HG02610 (cell line): Measurements from ENCODE around the gene IFNGR1.
"Not testable (repeated sequence)": the region's sequence is repeated elsewhere in the genome, so short reads cannot be mapped to it uniquely, and the experiment has no call there.

Experiments used
- ATAC-seq: cut with Tn5 transposase; IDR thresholded peaks from one replicate; pipeline ENCODE4 v1.9.1; 2021; ENCODE audit warnings: mild to moderate bottlenecking, moderate library complexity; ENCODE audit not compliant: unreplicated experiment

The IFNGR1 gene

GRCh38 chr6:137213813-137214212, 5.4 kb downstream of the IFNGR1 start:
- ATAC-seq: no peak

DNA sequence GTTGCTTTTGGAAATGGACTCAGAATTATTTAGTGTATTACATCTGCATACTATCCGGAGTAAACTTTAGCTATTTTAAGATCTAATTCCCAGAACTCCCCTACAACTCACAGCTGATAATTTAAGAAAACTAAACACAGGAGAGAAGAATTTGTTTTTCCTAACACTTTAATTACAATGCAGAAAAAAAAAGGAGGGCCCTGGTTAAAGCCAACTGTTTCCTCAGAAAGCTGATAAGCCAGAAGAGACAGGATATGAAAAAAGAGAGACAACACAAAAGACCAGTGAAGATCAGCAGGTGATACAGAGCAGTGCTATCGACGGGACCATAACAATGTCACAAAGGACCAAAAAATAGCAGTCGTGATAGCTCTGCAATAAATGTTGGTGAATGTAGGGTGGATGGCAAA, 5.8 kb downstream of the IFNGR1 start:
- ATAC-seq: no peak

- no peak for ATAC-seq
Measured at GRCh38 chr6:137211910-137212309, 7.3 kb downstream of the IFNGR1 start.

DNA sequence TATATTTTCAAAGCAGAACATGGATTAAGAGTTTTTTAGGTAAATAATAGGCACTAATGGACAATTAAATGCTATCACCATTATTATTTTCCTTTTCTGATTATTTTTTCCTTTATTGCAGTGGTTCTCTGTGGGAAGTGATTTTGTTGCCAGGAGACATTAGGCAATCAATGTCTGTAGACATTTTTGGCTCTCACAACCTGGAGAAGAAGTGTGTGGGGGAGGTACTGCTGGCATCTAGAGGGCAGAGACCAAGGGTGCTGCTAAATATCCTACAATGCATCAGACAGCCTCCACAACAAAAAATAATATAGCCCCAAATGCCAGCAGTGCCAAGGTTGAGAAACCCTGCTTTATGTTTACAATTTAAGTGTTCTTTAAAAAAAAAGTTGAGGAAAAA, 8.3 kb downstream of the IFNGR1 start:
- no peak for ATAC-seq

- ATAC-seq: no peak
Measured at GRCh38 chr6:137208279-137208678, 10.9 kb downstream of the IFNGR1 start.

DNA sequence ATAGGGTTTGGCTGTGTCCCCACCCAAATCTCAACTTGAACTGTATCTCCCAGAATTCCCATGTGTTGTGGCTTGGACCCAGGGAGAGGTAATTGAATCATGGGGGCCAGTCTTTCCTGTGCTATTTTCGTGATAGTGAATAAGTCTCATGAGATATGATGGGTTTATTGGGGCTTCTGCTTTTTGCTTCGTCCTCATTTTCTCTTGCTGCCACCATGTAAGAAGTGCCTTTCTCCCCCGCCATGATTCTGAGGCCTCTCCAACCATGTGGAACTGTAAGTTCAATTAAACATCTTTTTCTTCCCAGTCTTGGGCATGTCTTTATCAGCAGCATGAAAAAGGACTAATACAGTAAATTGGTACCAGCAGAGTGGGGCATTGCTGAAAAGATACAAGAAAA, 11.7 kb downstream of the IFNGR1 start:
- ATAC-seq: not testable (repeated sequence)

DNA sequence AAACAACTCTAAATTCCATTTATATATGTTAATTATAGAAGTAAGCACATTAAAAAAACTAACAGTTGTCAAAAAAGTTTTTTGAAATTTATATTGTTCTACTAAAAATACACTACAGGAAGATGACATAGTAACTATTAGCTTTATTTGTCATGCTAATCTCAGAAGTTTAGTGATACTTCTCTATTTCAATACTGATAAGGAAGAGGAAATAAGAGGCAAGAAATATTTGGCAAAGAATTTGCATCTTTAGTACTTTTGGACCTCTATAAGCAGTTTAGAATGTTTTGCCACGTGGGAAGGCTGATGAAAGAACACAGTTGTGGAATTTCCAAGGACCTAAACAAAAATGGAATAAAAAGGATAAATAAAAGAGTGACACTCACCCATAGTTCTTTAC, 12.6 kb downstream of the IFNGR1 start:
- ATAC-seq: no peak

GRCh38 chr6:137203256-137203655, 15.9 kb downstream of the IFNGR1 start:
- no peak for ATAC-seq

DNA sequence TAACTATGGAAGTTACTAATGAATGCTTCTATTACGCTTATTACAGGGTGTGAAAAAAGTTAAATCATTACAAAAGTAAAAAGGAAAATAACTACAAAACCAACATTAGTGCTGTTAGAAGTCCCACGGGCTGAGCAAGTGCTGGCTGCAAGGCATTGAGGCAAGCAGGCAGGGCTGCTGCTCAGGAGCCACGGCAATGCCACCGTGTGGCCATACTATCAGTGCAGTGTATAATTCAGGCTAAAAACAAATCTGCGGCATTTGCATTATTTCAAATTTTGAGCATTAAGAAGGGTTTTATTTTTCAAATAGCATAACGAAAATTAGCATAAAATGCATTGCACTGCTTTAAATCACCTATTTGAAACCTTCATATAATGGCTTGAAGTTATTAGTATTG, 17.1 kb downstream of the IFNGR1 start:
- ATAC-seq: no peak

DNA sequence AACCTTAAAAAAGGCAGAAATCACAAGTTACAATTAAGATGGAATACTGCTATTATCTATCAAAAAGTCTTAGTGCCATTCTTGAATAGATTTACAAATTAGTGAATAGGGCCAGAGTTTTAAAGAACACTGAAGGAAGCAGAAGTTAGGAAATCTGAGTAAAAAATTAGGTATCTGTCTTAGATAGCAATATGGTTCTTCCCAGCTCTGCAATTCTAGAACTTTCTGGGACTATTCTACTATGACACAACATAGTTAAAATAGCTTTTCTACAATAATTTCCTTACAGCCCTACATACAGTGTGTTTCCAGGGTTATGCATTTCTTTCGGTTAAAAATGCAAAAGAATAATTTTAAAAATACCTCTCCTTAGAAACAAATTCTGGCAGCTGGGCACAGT, 18.2 kb downstream of the IFNGR1 start:
- no peak for ATAC-seq

- ATAC-seq: no peak
Measured at GRCh38 chr6:137200288-137200687, 18.9 kb downstream of the IFNGR1 start.

GRCh38 chr6:137197684-137198645, 21.2 kb downstream of the IFNGR1 start:
- no peak for ATAC-seq

DNA sequence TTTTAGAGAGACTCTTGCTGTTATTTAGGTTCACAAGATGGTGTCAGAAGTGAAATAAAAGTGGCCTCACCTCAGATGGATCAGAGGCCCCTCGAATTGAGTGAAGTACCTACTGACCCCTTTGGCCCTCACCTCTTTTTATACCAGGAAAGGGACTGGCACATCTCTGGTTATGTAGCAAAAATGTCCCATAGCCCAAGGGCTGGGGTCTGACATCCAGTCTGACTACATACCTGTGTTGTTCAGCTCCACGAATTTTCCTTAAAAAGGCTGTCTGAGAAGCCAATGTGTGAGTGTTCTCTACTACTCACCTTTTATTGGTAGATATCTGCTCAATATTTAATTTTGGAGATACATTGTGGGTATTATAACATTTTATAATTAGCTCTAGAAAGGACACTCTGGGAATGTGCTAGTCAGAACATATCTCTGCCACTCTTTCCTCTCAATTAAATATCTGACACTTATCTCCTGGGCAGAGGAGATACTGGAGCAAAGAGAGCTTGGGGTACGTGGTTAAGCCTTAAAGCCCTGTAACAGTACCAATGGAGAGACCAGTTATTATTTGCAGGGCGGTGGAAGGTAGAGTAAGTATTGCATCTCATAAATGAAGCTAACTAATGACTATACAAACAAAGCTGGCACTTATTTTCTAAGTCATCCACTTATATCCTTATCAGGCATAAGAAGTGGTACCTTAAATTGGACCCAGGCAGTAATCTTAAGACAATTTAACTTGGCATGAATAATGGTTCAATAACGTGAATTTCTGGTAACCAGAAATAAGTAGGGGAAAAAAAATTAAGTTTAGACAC, 25.7 kb downstream of the IFNGR1 start:
- ATAC-seq: no peak

DNA sequence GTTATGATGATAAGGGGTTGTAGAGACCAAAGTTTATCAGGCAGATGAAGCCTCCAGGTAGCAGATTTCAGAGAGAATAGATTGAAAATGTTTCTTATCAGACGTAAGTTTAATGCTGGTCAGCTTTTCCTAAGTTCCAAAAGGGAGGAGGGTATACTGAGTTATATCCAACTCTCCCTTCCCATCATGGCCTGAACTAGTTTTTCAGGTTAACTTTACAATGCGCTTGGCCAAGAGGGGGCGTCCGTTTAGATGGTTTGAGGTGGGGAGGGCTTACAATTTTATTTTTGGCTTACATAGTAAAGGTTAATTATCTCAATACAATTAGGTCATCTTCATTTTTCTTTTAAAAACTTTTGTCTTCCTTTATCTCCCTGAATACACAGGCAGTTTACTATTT, 26.4 kb downstream of the IFNGR1 start:
- no peak for ATAC-seq

DNA sequence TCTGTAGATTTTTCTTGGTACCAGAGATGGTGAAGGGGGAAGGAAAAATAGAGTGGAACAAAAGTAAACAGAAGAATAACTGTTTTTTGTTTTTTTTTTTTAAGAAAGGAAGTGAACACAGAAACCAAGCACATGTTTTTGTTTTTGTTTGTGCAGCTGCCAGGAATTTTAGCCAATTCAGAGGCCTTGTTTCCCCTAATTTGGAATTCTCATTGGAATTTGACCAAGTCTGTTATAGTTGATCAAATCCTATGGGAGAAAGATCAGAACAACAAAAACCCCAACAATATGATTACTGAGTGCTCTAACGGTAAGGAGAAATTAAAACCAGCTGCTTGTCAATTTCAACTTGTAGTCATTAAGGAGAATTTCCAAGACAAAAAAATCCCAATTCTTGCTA, 27.5 kb downstream of the IFNGR1 start:
- ATAC-seq: no peak

- ATAC-seq: no peak
Measured at GRCh38 chr6:137191236-137191635, 27.9 kb downstream of the IFNGR1 start.

DNA sequence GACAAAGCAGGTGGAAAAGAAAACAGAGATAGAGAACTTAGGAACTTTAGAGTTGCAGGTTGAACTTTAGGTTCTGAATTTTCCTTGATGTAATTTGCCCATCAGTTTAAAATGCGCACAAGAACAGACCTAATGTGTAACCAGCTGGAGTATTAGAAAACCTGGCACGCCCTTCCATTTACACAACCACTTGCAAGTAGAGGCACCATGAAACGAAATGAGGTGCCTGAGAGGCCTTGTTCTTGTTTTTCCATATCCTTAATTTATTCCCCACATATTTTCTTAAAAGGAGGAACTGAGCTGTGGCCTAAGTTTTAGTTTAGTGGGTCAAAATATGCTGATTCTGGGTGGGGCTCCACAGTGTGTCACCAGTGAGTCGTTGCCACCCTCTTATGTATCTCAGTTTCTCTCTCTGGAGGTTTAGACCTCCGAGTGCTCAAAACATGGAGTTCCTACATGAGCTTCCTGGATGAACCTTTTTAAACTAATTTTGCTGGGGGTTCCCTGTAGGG, 28.5 kb downstream of the IFNGR1 start:
- ATAC-seq: no peak

GRCh38 chr6:137188855-137189254, 30.3 kb downstream of the IFNGR1 start:
- ATAC-seq: no peak

- ATAC-seq: no peak
Measured at GRCh38 chr6:137185290-137185689, 33.9 kb downstream of the IFNGR1 start.

GRCh38 chr6:137182654-137183073, 36.5 kb downstream of the IFNGR1 start:
- no peak for ATAC-seq

- no peak for ATAC-seq
Measured at GRCh38 chr6:137181891-137182653, 37.1 kb downstream of the IFNGR1 start.
